Vagina (tissue), 2 donors: Measurements from ENCODE around the gene RNF213.

Source experiments
- POLR2A ChIP-seq, 2 donors: fragments of 450-650 bp; IDR thresholded peaks; one replicate each; pipeline ENCODE4 v1.6.1; 2017; ENCODE audit warnings: antibody characterized with exemption in 2 of 2, mild to moderate bottlenecking in 2 of 2, moderate library complexity in 2 of 2
- TF ChIP-seq, protein P1 (sequence below), 3 experiments: fragments of 450-650 bp in 2 of 3; fragments of 200-600 bp in 1 of 3; sonication (generic) in 1 of 3; IDR thresholded peaks; one replicate each; pipeline ENCODE4 v1.5.1; 2017 to 2019; ENCODE audit warnings: antibody characterized with exemption in 3 of 3, mild to moderate bottlenecking in 2 of 3, moderate library complexity in 2 of 3

GRCh38 chr17:80290156-80290555 is 29.5 kb downstream of the RNF213 start:
- TF ChIP-seq POLR2A (IDR thresholded peaks at IDR 0.05) = no peak
- TF ChIP-seq, protein P1, sequence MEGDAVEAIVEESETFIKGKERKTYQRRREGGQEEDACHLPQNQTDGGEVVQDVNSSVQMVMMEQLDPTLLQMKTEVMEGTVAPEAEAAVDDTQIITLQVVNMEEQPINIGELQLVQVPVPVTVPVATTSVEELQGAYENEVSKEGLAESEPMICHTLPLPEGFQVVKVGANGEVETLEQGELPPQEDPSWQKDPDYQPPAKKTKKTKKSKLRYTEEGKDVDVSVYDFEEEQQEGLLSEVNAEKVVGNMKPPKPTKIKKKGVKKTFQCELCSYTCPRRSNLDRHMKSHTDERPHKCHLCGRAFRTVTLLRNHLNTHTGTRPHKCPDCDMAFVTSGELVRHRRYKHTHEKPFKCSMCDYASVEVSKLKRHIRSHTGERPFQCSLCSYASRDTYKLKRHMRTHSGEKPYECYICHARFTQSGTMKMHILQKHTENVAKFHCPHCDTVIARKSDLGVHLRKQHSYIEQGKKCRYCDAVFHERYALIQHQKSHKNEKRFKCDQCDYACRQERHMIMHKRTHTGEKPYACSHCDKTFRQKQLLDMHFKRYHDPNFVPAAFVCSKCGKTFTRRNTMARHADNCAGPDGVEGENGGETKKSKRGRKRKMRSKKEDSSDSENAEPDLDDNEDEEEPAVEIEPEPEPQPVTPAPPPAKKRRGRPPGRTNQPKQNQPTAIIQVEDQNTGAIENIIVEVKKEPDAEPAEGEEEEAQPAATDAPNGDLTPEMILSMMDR (IDR thresholded peaks at IDR 0.05) = no peak
